K562 (cell line): ENCODE results near the gene BEST2. TPM values are rescaled to one million over a fixed set of nuclear protein-coding genes. Genes with fewer than 3 reads are reported as not detected.
A peak's percentile ranks its signal among the peaks of the same experiment; 100 is the strongest.

ENCODE experiments used
- BRD9 ChIP-seq: fragments of 450-650 bp; IDR thresholded peaks from 2 replicates; pipeline ENCODE4 v1.6.1; 2018; ENCODE audit warnings: low read depth; ENCODE audit not compliant: partially characterized antibody
- CBX3 ChIP-seq, 2 experiments: IDR thresholded peaks; 1 replicate in 1 of 2; 2 replicates in 1 of 2; pipeline ENCODE4 v1.6.1; 2012; ENCODE audit warnings: inconsistent platforms in 2 of 2, low read length in 2 of 2, borderline replicate concordance in 1 of 2, control low read depth in 1 of 2
- E2F4 ChIP-seq: sonication (generic); formaldehyde crosslinking; IDR thresholded peaks from 2 replicates; pipeline ENCODE4 v1.8.0; 2022; ENCODE audit warnings: mild to moderate bottlenecking, low read depth, missing genetic modification reagents
- E2F6 ChIP-seq, 2 experiments: IDR thresholded peaks; 2 replicates each; pipeline ENCODE4 v1.6.1; 2011; ENCODE audit warnings: borderline replicate concordance in 1 of 2, control low read depth in 1 of 2, low read depth in 1 of 2, low read length in 1 of 2, mild to moderate bottlenecking in 1 of 2, mixed read lengths in 1 of 2, moderate library complexity in 1 of 2; ENCODE audit not compliant: insufficient read depth in 1 of 2, insufficient read length in 1 of 2, poor library complexity in 1 of 2, severe bottlenecking in 1 of 2; ENCODE audit errors: extremely low read depth in 1 of 2
- EP400 ChIP-seq: fragments of 450-650 bp; IDR thresholded peaks from 2 replicates; pipeline ENCODE4 v1.6.1; 2017; ENCODE audit warnings: antibody characterized with exemption, mild to moderate bottlenecking, moderate library complexity
- HNRNPLL ChIP-seq: fragments of 200-400 bp; formaldehyde crosslinking; IDR thresholded peaks from 2 replicates; pipeline ENCODE4 v1.6.1; 2017; ENCODE audit warnings: low read length, low read depth, mild to moderate bottlenecking; ENCODE audit not compliant: poor library complexity, severe bottlenecking
- KAT8 ChIP-seq: fragments of 450-650 bp; IDR thresholded peaks from 2 replicates; pipeline ENCODE4 v1.6.1; 2016; ENCODE audit warnings: low read depth, mild to moderate bottlenecking
- MAZ ChIP-seq, 2 experiments: fragments of 450-650 bp in 1 of 2; sonication (generic) in 1 of 2; formaldehyde crosslinking; IDR thresholded peaks in 1 of 2; conservative IDR thresholded peaks in 1 of 2; 2 replicates each; pipeline versions ENCODE4 v1.4.0 to v1.5.0; 2020; ENCODE audit warnings: mild to moderate bottlenecking in 1 of 2, missing genetic modification reagents in 1 of 2
- MED1 ChIP-seq: sonication (generic); formaldehyde crosslinking; IDR thresholded peaks from 2 replicates; pipeline ENCODE4 v1.8.1; 2023; ENCODE audit warnings: missing genetic modification reagents, borderline replicate concordance
- RBFOX2 ChIP-seq: fragments of 200-400 bp; formaldehyde crosslinking; IDR thresholded peaks from 2 replicates; pipeline ENCODE4 v1.6.1; 2017; ENCODE audit warnings: low read depth, mild to moderate bottlenecking, low read length, moderate library complexity
- SMARCA5 ChIP-seq: fragments of 450-650 bp; IDR thresholded peaks from 2 replicates; pipeline ENCODE4 v1.6.1; 2016
- SRF ChIP-seq, 2 experiments: fragments of 250-450, 450-650 bp in 1 of 2; sonication (Bioruptor Pico) in 1 of 2; sonication (generic) in 1 of 2; formaldehyde crosslinking; IDR thresholded peaks; 2 replicates each; pipeline versions ENCODE4 v1.5.0 to v1.5.1; 2020 to 2022; ENCODE audit warnings: mild to moderate bottlenecking in 1 of 2, missing genetic modification reagents in 1 of 2
- SUPT5H ChIP-seq: fragments of 450-650 bp; IDR thresholded peaks from 2 replicates; pipeline ENCODE4 v1.6.1; 2016
- ZNF274 ChIP-seq: IDR thresholded peaks from 2 replicates; pipeline ENCODE4 v1.6.1; 2011; ENCODE audit warnings: low read depth, mild to moderate bottlenecking, low read length, moderate library complexity, borderline replicate concordance
- polyA plus RNA-seq, 8 experiments: library from polyadenylated mRNA; depleted of rRNA in 4 of 8; stranded (reverse) in 5 of 8; unstranded in 3 of 8; fragments of >200 nt; fragmentation: Nextera tagmentation in 2 of 8; fragmentation: Illumina TruSeq in 1 of 8; extraction: Ambion mirVana in 2 of 8; extraction: Trizol in 1 of 8; gene quantifications; 2 replicates each; pipeline versions ENCODE4 v1.2.1 to v1.2.3, GENCODE V29; 2011 to 2014; ENCODE audit warnings: inconsistent platforms in 1 of 8, missing spikeins in 1 of 8
- total RNA-seq, 7 experiments: library from RNA; depleted of rRNA in 6 of 7; stranded (reverse); fragments of >200 nt in 6 of 7; fragmentation: Illumina TruSeq in 2 of 7; extraction: Trizol in 2 of 7; gene quantifications; 2 replicates each; pipeline versions ENCODE4 v1.2.1 to v1.2.3, GENCODE V29; 2011 to 2021; ENCODE audit warnings: low replicate concordance in 1 of 7
- TF ChIP-seq, protein P1 (sequence below): fragments of 450-650 bp; formaldehyde crosslinking; IDR thresholded peaks from 2 replicates; pipeline ENCODE4 v1.4.0; 2020; ENCODE audit warnings: mild to moderate bottlenecking, moderate library complexity
- TF ChIP-seq, protein P2 (sequence below): IDR thresholded peaks from 2 replicates; pipeline ENCODE4 v1.6.1; 2014; ENCODE audit warnings: antibody characterized with exemption

The BEST2 gene
- total and polyA plus RNA-seq, 9 of the 15 experiments (the other 6 are each of a cell fraction or from before 2014, with no cell fraction given): not detected

DNA sequence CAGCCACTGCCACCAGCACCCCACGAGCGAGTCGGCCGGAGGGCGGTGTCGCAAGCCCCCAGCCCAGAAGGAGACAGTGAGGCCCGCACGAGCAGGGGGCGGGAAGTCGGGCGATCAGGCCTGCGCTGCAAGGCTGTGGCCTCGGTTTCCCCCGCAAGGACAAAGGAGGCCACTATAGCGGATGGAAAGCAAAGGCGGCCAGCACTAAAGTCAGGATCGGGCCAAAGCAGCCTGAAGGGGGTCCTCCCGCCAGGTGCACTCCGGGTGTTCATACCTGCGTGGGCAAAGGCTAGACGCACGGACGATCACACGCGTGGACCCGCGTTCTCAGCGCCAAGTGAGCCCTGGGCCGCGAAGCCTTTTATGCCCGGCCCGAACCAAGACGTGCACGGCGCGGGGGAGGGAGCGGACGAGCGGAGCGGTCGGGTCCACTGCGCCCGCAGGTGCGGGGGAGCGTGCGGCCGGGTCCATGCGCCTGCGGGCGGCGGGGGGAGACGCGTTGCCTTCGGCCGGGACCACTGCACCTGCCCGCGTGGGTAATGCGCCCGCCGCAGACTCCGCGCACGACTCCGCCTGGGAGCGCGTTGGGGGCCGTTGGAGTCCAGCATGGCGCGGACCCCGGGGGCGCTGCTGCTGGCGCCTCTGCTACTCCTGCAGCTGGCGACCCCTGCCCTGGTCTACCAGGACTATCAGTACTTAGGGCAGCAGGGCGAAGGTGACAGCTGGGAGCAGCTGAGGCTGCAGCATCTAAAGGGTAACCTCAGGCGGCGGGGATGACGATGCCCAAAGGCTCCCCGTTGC is 50.1 kb downstream of the BEST2 start, which contains the start of the genes PRDX2 and THSD8 (continued):
- TF ChIP-seq HNRNPLL (peak; percentile 32), E2F6 (IDR thresholded peaks at IDR 0.05; ENCODE audit: borderline replicate concordance in 1 of 2, extremely low read depth in 1 of 2, insufficient read depth in 1 of 2, insufficient read length in 1 of 2, low read depth in 1 of 2, low read length in 1 of 2, poor library complexity in 1 of 2, severe bottlenecking in 1 of 2) (peak; percentile 73 to 79), SRF (CRISPR knock-in tag; IDR thresholded peaks at IDR 0.05) (peak in 1 of 2 experiments; percentile 35; a peak in 1 of 4 replicates), MED1 (no peak), BRD9 (peak; percentile 25), EP400 (peak; percentile 66; the same call in 1 of the 2 replicates), CBX3 (IDR thresholded peaks at IDR 0.05; ENCODE audit: borderline replicate concordance in 1 of 2, low read length in 2 of 2) (0 out of 3 replicates have a peak, but pooled peaks of 1 of the 2 experiments have one; percentile 7), RBFOX2 (peak; percentile 98), KAT8 (no peak), E2F4 (CRISPR knock-in tag) (peak; percentile 45; the same call in 1 of the 2 replicates), SMARCA5 (peak; percentile 25; the same call in 1 of the 2 replicates), SUPT5H (peak; percentile 95), MAZ (CRISPR knock-in tag; conservative IDR thresholded peaks at IDR 0.05 in 1 of 2, IDR thresholded peaks at IDR 0.05 in 1 of 2) (peak; percentile 82 to 88; a peak in 3 of 4 replicates), ZNF274 (no peak; the same call in 1 of the 2 replicates)
- TF ChIP-seq, protein P1, sequence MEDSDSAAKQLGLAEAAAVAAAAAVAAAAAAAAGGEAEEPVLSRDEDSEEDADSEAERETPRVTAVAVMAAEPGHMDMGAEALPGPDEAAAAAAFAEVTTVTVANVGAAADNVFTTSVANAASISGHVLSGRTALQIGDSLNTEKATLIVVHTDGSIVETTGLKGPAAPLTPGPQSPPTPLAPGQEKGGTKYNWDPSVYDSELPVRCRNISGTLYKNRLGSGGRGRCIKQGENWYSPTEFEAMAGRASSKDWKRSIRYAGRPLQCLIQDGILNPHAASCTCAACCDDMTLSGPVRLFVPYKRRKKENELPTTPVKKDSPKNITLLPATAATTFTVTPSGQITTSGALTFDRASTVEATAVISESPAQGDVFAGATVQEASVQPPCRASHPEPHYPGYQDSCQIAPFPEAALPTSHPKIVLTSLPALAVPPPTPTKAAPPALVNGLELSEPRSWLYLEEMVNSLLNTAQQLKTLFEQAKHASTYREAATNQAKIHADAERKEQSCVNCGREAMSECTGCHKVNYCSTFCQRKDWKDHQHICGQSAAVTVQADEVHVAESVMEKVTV: no peak
- TF ChIP-seq, protein P2, sequence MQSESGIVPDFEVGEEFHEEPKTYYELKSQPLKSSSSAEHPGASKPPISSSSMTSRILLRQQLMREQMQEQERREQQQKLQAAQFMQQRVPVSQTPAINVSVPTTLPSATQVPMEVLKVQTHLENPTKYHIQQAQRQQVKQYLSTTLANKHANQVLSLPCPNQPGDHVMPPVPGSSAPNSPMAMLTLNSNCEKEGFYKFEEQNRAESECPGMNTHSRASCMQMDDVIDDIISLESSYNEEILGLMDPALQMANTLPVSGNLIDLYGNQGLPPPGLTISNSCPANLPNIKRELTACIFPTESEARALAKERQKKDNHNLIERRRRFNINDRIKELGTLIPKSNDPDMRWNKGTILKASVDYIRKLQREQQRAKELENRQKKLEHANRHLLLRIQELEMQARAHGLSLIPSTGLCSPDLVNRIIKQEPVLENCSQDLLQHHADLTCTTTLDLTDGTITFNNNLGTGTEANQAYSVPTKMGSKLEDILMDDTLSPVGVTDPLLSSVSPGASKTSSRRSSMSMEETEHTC: peak; percentile 26; the same call in 1 of the 2 replicates
